HepG2 (cell line): ENCODE results near the gene PRR12. TPM values are rescaled to one million over a fixed set of nuclear protein-coding genes. Genes with fewer than 3 reads are reported as not detected.

ENCODE experiments used
- ATAC-seq: fragments of 200-7000 bp; cut with Tn5 transposase; 3 replicates; pipeline ENCODE4 v1.9.1; 2020; ENCODE audit warnings: mild to moderate bottlenecking, moderate library complexity
- BruUV-seq: library from RNA; stranded (reverse); fragments of 400-500 nt; replicated peaks from 2 replicates; lab custom pipeline; 2021; lab: Mats Ljungman, UMichigan
- CTCF ChIA-PET: fragments of 300-600 bp; formaldehyde crosslinking; extraction: SDS; loops from one replicate; lab custom pipeline; 2021; ENCODE audit warnings: low total read pairs, inconsistent platforms, low intra/inter-chr PET ratio; lab: Yijun Ruan, JAX
- POLR2A ChIA-PET: fragments of 350-600 bp; sonication (Branson Sonifier 250); formaldehyde crosslinking; loops from one replicate; lab custom pipeline; 2020; ENCODE audit warnings: antibody characterized with exemption, inconsistent platforms; lab: Yijun Ruan, JAX
- DNase-seq: peaks from one replicate; pipeline ENCODE4 v3.0.0-alpha.2; 2015; ENCODE audit warnings: low spot score
- FAIRE-seq: peaks from 3 replicates; lab custom pipeline; 2011; peaks lifted over from hg19 to GRCh38; lab: Jason Lieb, UNC
- H2AFZ ChIP-seq: one replicate; pipeline ENCODE4 v1.6.1; 2011; ENCODE audit warnings: low read length, inconsistent platforms
- H3K27ac ChIP-seq: fragments of 300-600 bp; 3 replicates; pipeline ENCODE4 v1.8.0; 2011; ENCODE audit warnings: mixed run types, mild to moderate bottlenecking, mixed read lengths, low read length, inconsistent platforms; ENCODE audit not compliant: insufficient read depth; ENCODE audit errors: extremely low read length
- H3K27me3 ChIP-seq, 2 experiments: fragments of 200-600 bp in 1 of 2; 2 replicates in 1 of 2; 3 replicates in 1 of 2; pipeline versions ENCODE4 v1.6.0 to v1.8.0; 2011; ENCODE audit warnings: low read length in 2 of 2, mild to moderate bottlenecking in 2 of 2, moderate library complexity in 2 of 2, inconsistent platforms in 1 of 2; ENCODE audit not compliant: insufficient read depth in 2 of 2, control insufficient read depth in 1 of 2
- H3K36me3 ChIP-seq, 2 experiments: fragments of 200-600 bp in 1 of 2; replicated peaks in 1 of 2; 2 replicates in 1 of 2; 3 replicates in 1 of 2; pipeline versions ENCODE4 v1.5.1 to v1.8.0; 2011; ENCODE audit warnings: low read length in 2 of 2, inconsistent platforms in 1 of 2; ENCODE audit not compliant: insufficient read depth in 2 of 2, control insufficient read depth in 1 of 2
- H3K4me1 ChIP-seq: 2 replicates; pipeline ENCODE4 v1.5.1; 2012; ENCODE audit warnings: low read length, inconsistent platforms; ENCODE audit not compliant: insufficient read depth
- H3K4me2 ChIP-seq: 2 replicates; pipeline ENCODE4 v1.6.0; 2011; ENCODE audit warnings: low read depth, low read length, inconsistent platforms
- H3K4me3 ChIP-seq, 3 experiments: fragments of 200-600 bp in 1 of 3; sonication (generic), shearing (Covaris generic) in 1 of 3; replicated peaks in 1 of 3; 2 replicates each; pipeline ENCODE4 v1.5.1; 2011 to 2016; ENCODE audit warnings: low read length in 3 of 3, inconsistent platforms in 2 of 3, low read depth in 2 of 3, mild to moderate bottlenecking in 2 of 3, control low read depth in 1 of 3, mixed read lengths in 1 of 3; ENCODE audit not compliant: insufficient read depth in 1 of 3
- H3K79me2 ChIP-seq: one replicate; pipeline ENCODE4 v1.6.1; 2011; ENCODE audit warnings: low read length, inconsistent platforms; ENCODE audit not compliant: insufficient read depth
- H3K9ac ChIP-seq: 2 replicates; pipeline ENCODE4 v1.6.0; 2011; ENCODE audit warnings: mild to moderate bottlenecking, low read depth, low read length, inconsistent platforms; ENCODE audit not compliant: insufficient read depth
- H3K9me3 ChIP-seq: 2 replicates; pipeline ENCODE4 v1.5.1; 2012; ENCODE audit warnings: mild to moderate bottlenecking, low read length
- H4K20me1 ChIP-seq: 2 replicates; pipeline ENCODE4 v1.6.0; 2011; ENCODE audit warnings: inconsistent platforms, mild to moderate bottlenecking, low read length, moderate library complexity; ENCODE audit not compliant: insufficient read depth
- FOXK2 ChIP-seq: fragments of 450-650 bp; IDR thresholded peaks from 2 replicates; pipeline ENCODE4 v1.6.1; 2016
- WGBS: methylation state at CpG from one replicate; pipeline ENCODE4 v1.1.6; 2017; ENCODE audit warnings: low lambda C conversion rate; 5-methylcytosine and 5-hydroxymethylcytosine counted together
- in situ Hi-C: cut with HindIII; loops from 2 replicates; pipeline ENCODE4 v1.10.0; 2017; ENCODE audit warnings: low pct_unique_long_range_greater_than_20kb; ENCODE audit not compliant: extremely low pct_ligation_motif_present
- intact Hi-C: fragments of 100-400 bp; cut with micrococcal nuclease; formaldehyde crosslinking; loops from one replicate; pipeline ENCODE4 v1.10.0; 2022; ENCODE audit not compliant: unreplicated experiment
- polyA plus RNA-seq, 8 experiments: library from polyadenylated mRNA; depleted of rRNA in 3 of 8; stranded (reverse) in 7 of 8; unstranded in 1 of 8; fragments of >200 nt; fragmentation: Illumina TruSeq in 4 of 8; extraction: Trizol in 4 of 8; gene quantifications; 2 replicates each; pipeline versions ENCODE4 v1.2.1 to v1.2.3, GENCODE V29; 2011 to 2016; ENCODE audit warnings: low read depth in 4 of 8, missing spikeins in 1 of 8, mixed read lengths in 1 of 8; ENCODE audit not compliant: insufficient read depth in 1 of 8
- total RNA-seq, 5 experiments: library from RNA; depleted of rRNA; stranded (reverse); fragments of >200 nt; fragmentation: Illumina TruSeq; extraction: Trizol; gene quantifications; 2 replicates each; pipeline ENCODE4 v1.2.3, GENCODE V29; 2016; ENCODE audit warnings: low read depth in 1 of 5
- TF ChIP-seq, protein P1 (sequence below), 2 experiments: fragments of 450-650 bp in 1 of 2; sonication (generic) in 1 of 2; formaldehyde crosslinking in 1 of 2; IDR thresholded peaks; 2 replicates each; pipeline versions ENCODE4 v1.6.1 to v1.8.0; 2016 to 2022; ENCODE audit warnings: antibody characterized with exemption in 1 of 2, mild to moderate bottlenecking in 1 of 2, missing genetic modification reagents in 1 of 2

PRR12 gene
- total and polyA plus RNA-seq, 2 of the 13 experiments (the other 11 are each of a cell fraction or from before 2014, with no cell fraction given) = 0.62 to 1.5 TPM

DNA sequence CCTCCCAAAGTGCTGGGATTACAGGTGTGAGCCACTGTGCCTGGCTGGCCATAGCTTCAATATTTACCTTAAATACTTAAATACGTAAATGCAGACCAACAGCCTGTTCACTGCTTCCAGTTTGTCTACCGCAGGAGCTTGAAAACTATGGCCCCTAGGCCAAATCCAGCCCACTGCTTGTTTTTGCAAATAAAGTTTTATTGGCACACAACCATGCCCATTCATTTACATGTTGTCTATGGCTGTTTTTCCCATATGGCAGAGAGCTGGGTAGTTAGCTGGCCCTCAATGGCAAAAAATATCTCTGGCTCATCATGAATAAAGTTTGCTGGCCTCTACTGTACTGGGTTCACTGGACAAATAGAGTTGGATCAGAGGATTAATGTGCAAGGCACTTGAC lies 11.8 kb downstream of the PRR12 start:
- ATAC-seq (no peak), DNase-seq (no peak), FAIRE-seq (no peak)
- no peak for TF ChIP-seq FOXK2
- TF ChIP-seq, protein P1, sequence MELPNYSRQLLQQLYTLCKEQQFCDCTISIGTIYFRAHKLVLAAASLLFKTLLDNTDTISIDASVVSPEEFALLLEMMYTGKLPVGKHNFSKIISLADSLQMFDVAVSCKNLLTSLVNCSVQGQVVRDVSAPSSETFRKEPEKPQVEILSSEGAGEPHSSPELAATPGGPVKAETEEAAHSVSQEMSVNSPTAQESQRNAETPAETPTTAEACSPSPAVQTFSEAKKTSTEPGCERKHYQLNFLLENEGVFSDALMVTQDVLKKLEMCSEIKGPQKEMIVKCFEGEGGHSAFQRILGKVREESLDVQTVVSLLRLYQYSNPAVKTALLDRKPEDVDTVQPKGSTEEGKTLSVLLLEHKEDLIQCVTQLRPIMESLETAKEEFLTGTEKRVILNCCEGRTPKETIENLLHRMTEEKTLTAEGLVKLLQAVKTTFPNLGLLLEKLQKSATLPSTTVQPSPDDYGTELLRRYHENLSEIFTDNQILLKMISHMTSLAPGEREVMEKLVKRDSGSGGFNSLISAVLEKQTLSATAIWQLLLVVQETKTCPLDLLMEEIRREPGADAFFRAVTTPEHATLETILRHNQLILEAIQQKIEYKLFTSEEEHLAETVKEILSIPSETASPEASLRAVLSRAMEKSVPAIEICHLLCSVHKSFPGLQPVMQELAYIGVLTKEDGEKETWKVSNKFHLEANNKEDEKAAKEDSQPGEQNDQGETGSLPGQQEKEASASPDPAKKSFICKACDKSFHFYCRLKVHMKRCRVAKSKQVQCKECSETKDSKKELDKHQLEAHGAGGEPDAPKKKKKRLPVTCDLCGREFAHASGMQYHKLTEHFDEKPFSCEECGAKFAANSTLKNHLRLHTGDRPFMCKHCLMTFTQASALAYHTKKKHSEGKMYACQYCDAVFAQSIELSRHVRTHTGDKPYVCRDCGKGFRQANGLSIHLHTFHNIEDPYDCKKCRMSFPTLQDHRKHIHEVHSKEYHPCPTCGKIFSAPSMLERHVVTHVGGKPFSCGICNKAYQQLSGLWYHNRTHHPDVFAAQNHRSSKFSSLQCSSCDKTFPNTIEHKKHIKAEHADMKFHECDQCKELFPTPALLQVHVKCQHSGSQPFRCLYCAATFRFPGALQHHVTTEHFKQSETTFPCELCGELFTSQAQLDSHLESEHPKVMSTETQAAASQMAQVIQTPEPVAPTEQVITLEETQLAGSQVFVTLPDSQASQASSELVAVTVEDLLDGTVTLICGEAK (IDR thresholded peaks at IDR 0.05) = peak; percentile 51
- TF ChIP-seq, protein P1 (CRISPR knock-in tag; IDR thresholded peaks at IDR 0.05) = peak; percentile 97
- no peak overlapping the region for H3K4me3 ChIP-seq
- no peak overlapping the region for H2AFZ ChIP-seq
- H3K9me3 ChIP-seq = no peaks in the 10 kb centered on the region
- intact Hi-C loops = no loop called here
- 94% methylated on average over 2 of the region's 2 CpGs for WGBS
- ChIA-PET POLR2A (no interaction called here), CTCF (no interaction called here)
- H3K4me1 ChIP-seq = 0 out of 2 replicates have a peak, but pooled peaks cover 4% of the 10 kb centered on the region
- in situ Hi-C loops = no loop called here
- H3K27me3 ChIP-seq = no peaks in the 10 kb centered on the region
- no peaks in the 10 kb centered on the region for H4K20me1 ChIP-seq
- peaks cover 2% of the 10 kb centered on the region for H3K79me2 ChIP-seq
- BruUV-seq = no TSS peak
- no peak overlapping the region for H3K4me2 ChIP-seq
- H3K36me3 ChIP-seq = peaks cover 11 to 58% of the 10 kb centered on the region in 2 experiments; a peak in 4 of 5 replicates
- H3K27ac ChIP-seq = no peak overlapping the region
- no peak overlapping the region for H3K9ac ChIP-seq
